Upper lobe of left lung (tissue), 6 donors: Measurements from ENCODE around the gene PTCD2. TPM values are rescaled to one million over a fixed set of nuclear protein-coding genes. Genes with fewer than 3 reads are reported as not detected.
"Not testable (repeated sequence)": the region's sequence is repeated elsewhere in the genome, so short reads cannot be mapped to it uniquely, and the experiment has no call there.

ENCODE experiments used
- ATAC-seq, 2 donors: fragments of 200-7000 bp; cut with Tn5 transposase; one replicate each; pipeline ENCODE4 v1.9.1; 2022; ENCODE audit warnings: mild to moderate bottlenecking in 2 of 2, moderate library complexity in 2 of 2; ENCODE audit not compliant: low FRiP score in 2 of 2
- DNase-seq, 2 donors: peaks; one replicate each; pipeline ENCODE4 v3.0.0-alpha.2; 2019 to 2020
- H3K27ac ChIP-seq, 4 donors: fragments of 200-600 bp; sonication (generic); one replicate each; pipeline ENCODE4 v1.5.1; 2016 to 2019
- H3K27me3 ChIP-seq, 4 donors: fragments of 200-600 bp; sonication (generic); one replicate each; pipeline ENCODE4 v1.5.1; 2017 to 2019
- H3K36me3 ChIP-seq, 4 donors: fragments of 200-600 bp; sonication (generic); one replicate each; pipeline ENCODE4 v1.5.1; 2016 to 2019
- H3K4me1 ChIP-seq, 4 donors: fragments of 200-600 bp; sonication (generic); one replicate each; pipeline ENCODE4 v1.5.1; 2018 to 2019
- H3K4me3 ChIP-seq, 4 donors: fragments of 200-600 bp; sonication (generic); one replicate each; pipeline ENCODE4 v1.5.1; 2017 to 2019; ENCODE audit warnings: mild to moderate bottlenecking in 2 of 4, moderate library complexity in 1 of 4
- H3K9me3 ChIP-seq, 4 donors: fragments of 200-600 bp; sonication (generic); one replicate each; pipeline ENCODE4 v1.5.1; 2018 to 2019
- EP300 ChIP-seq, 4 donors: sonication (generic); formaldehyde crosslinking; IDR thresholded peaks; one replicate each; pipeline ENCODE4 v1.5.1; 2017; ENCODE audit warnings: antibody characterized with exemption in 4 of 4, control low read depth in 2 of 4
- POLR2A ChIP-seq, 4 donors: fragments of 450-650 bp; IDR thresholded peaks; one replicate each; pipeline ENCODE4 v1.5.1; 2016 to 2017; ENCODE audit warnings: antibody characterized with exemption in 4 of 4, mild to moderate bottlenecking in 2 of 4
- POLR2AphosphoS5 ChIP-seq, 2 donors: sonication (generic); formaldehyde crosslinking; IDR thresholded peaks; one replicate each; pipeline ENCODE4 v1.5.1; 2017; ENCODE audit warnings: antibody characterized with exemption in 2 of 2
- WGBS, 2 donors: methylation state at CpG; one replicate each; pipeline ENCODE4 v1.1.5; 2017 to 2018; 5-methylcytosine and 5-hydroxymethylcytosine counted together
- total RNA-seq, 6 donors: library from RNA; depleted of rRNA in 4 of 6; stranded (reverse); fragments of >200 nt in 4 of 6; gene quantifications; one replicate each; pipeline versions ENCODE4 v1.1.0 to v1.2.1, GENCODE V29; 2016 to 2021
- TF ChIP-seq, protein P1 (sequence below), 6 experiments: fragments of 450-650 bp in 4 of 6; fragments of 200-600 bp in 2 of 6; sonication (generic) in 2 of 6; IDR thresholded peaks; one replicate each; pipeline ENCODE4 v1.5.1; 2016 to 2019; ENCODE audit warnings: antibody characterized with exemption in 6 of 6
- donor health status: DM: no; HTN: no; CAD: no; lungs with moderate emphysema.
- donor health status: DM: no; HTN: yes; CAD: no; lungs with severe emphysema.

PTCD2 gene
- total RNA-seq, 6 donors from 2014 or later: 3.1 to 17.8 (median 5.9) TPM

DNA sequence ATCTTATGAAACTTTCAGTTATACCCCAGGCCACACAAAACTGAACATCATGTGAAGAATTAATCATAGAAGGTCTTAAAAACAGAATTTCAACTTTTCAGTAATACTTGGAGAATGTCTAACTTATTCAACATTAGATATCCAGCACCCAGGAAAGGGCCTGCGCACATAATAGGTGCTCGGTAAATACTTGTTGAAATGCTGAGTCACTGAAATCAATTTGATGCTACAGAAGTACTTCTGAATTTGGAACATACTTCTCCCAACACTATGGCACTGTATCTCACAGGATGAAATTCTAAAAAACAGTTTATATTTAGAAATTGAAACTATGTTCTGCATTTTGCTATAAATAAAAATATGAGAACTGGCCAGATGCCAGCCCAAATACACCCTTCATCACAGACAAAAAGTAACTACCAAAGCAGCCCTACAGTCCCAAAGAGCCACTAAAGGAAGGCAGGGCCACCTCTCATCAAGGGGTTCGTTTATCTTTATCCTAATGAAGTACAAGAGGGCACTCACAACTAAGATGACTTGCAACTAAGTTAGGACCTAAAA, 26.6 kb upstream of the PTCD2 start:
- Histone ChIP-seq H3K4me1 (peaks cover 0 to 5% (median 0%) of the 10 kb centered on the region in 4 donors), H3K4me3 (no peak overlapping the region), H3K27ac (no peak overlapping the region), H3K9me3 (no peaks in the 10 kb centered on the region), H3K36me3 (peaks cover 0 to 22% (median 3%) of the 10 kb centered on the region in 4 donors), H3K27me3 (no peaks in the 10 kb centered on the region)
- ATAC-seq (no peak), DNase-seq (no peak)
- TF ChIP-seq, protein P1, sequence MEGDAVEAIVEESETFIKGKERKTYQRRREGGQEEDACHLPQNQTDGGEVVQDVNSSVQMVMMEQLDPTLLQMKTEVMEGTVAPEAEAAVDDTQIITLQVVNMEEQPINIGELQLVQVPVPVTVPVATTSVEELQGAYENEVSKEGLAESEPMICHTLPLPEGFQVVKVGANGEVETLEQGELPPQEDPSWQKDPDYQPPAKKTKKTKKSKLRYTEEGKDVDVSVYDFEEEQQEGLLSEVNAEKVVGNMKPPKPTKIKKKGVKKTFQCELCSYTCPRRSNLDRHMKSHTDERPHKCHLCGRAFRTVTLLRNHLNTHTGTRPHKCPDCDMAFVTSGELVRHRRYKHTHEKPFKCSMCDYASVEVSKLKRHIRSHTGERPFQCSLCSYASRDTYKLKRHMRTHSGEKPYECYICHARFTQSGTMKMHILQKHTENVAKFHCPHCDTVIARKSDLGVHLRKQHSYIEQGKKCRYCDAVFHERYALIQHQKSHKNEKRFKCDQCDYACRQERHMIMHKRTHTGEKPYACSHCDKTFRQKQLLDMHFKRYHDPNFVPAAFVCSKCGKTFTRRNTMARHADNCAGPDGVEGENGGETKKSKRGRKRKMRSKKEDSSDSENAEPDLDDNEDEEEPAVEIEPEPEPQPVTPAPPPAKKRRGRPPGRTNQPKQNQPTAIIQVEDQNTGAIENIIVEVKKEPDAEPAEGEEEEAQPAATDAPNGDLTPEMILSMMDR (IDR thresholded peaks at IDR 0.05): no peak
- TF ChIP-seq POLR2A (IDR thresholded peaks at IDR 0.05) (no peak), EP300 (IDR thresholded peaks at IDR 0.05) (no peak), POLR2AphosphoS5 (IDR thresholded peaks at IDR 0.05) (no peak)
- 75 to 79% methylated on average over 3 of the region's 3 CpGs for WGBS, 2 donors

DNA sequence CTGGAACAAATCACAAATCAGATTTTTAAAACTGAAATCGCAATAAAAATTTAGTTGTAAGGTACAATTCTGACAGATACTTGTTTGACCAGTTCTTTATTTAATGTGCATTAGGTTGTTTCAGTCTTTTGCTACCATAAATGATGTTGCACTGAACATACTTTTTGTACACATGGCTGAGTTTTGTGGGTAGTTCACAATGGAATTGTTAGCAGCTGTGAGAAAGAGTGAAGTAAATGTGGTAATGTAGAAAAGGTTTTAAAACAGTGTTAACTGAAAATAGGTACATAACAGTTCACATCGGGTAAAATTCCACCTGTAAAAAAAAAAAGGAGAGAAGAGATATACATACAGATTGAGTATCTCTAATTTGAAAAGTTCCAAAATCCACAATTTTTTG, 25.7 kb upstream of the PTCD2 start:
- no peaks in the 10 kb centered on the region for H3K9me3 ChIP-seq
- WGBS, 2 donors: 91 to 92% methylated on average over 2 of the region's 2 CpGs
- DNase-seq (no peak), ATAC-seq (no peak)
- TF ChIP-seq POLR2AphosphoS5 (IDR thresholded peaks at IDR 0.05) (no peak), EP300 (IDR thresholded peaks at IDR 0.05) (no peak), POLR2A (IDR thresholded peaks at IDR 0.05) (no peak)
- TF ChIP-seq, protein P1 (IDR thresholded peaks at IDR 0.05): no peak
- peaks cover 0 to 20% (median 3%) of the 10 kb centered on the region in 4 donors for H3K36me3 ChIP-seq
- H3K4me3 ChIP-seq: no peak overlapping the region
- H3K4me1 ChIP-seq: peaks cover 0 to 5% (median 0%) of the 10 kb centered on the region in 4 donors
- H3K27me3 ChIP-seq: no peaks in the 10 kb centered on the region
- H3K27ac ChIP-seq: no peak overlapping the region

DNA sequence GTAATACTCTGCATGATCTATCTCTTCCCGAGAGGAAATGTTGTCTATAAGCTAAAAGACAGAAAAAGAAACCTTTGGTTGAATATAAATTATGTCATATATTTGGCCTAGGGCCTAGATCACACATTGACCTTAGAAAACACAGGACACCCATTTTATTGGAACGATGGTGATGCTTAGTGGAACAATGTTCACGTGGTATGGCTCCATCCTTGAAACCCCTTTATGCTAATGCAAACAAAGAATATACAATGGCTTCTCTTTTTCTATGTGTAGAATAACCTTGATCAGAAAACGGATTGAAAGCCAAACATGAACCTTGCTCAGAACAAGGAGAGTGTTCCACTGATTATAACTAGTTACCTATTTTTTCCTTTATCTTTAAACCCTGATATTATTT, 24.6 kb upstream of the PTCD2 start:
- Histone ChIP-seq H3K4me3 (no peak overlapping the region), H3K27me3 (no peaks in the 10 kb centered on the region)
- DNase-seq: no peak

DNA sequence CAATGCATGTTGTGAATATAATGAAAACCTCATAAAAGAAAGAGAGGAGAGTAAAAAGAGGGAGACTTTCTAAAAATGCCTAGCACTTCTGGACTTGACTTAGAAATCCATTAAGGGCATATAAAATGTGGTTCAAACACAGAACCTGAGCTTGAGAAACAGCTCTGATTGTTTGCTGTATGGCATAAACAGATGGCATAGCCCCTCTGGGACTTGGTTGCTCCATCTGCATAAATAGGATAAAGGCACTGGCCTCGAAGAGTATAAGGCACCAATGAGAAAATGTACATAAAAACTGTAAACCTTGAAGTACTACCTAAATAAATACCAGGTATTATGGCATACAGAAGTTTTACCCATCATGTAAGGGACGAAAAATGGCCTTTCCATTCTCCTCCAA, 23.9 kb upstream of the PTCD2 start:
- no peak overlapping the region for H3K27ac ChIP-seq
- peaks cover 0 to 10% (median 3%) of the 10 kb centered on the region in 4 donors for H3K36me3 ChIP-seq
- 93 to 94% methylated on average over 2 of the region's 2 CpGs for WGBS, 2 donors
- ATAC-seq: no peak
- no peak overlapping the region for H3K4me3 ChIP-seq
- DNase-seq: no peak
- no peak for TF ChIP-seq POLR2A (IDR thresholded peaks at IDR 0.05)
- TF ChIP-seq POLR2AphosphoS5 (IDR thresholded peaks at IDR 0.05): no peak
- no peak for TF ChIP-seq EP300 (IDR thresholded peaks at IDR 0.05)
- TF ChIP-seq, protein P1 (IDR thresholded peaks at IDR 0.05): no peak
- H3K27me3 ChIP-seq: no peaks in the 10 kb centered on the region
- H3K4me1 ChIP-seq: peaks cover 0 to 5% (median 0%) of the 10 kb centered on the region in 4 donors
- no peaks in the 10 kb centered on the region for H3K9me3 ChIP-seq

More for the DNA sequence above, 24.6 kb upstream of the PTCD2 start:
- peaks cover 0 to 13% (median 3%) of the 10 kb centered on the region in 4 donors for H3K36me3 ChIP-seq
- TF ChIP-seq POLR2AphosphoS5 (IDR thresholded peaks at IDR 0.05) (no peak), POLR2A (IDR thresholded peaks at IDR 0.05) (no peak), EP300 (IDR thresholded peaks at IDR 0.05) (no peak)
- TF ChIP-seq, protein P1 (IDR thresholded peaks at IDR 0.05): no peak
- ATAC-seq: no peak
- no peaks in the 10 kb centered on the region for H3K9me3 ChIP-seq
- 87% methylated on average over 4 of the region's 4 CpGs for WGBS, 2 donors
- H3K27ac ChIP-seq: no peak overlapping the region
- H3K4me1 ChIP-seq: peaks cover 0 to 5% (median 0%) of the 10 kb centered on the region in 4 donors

DNA sequence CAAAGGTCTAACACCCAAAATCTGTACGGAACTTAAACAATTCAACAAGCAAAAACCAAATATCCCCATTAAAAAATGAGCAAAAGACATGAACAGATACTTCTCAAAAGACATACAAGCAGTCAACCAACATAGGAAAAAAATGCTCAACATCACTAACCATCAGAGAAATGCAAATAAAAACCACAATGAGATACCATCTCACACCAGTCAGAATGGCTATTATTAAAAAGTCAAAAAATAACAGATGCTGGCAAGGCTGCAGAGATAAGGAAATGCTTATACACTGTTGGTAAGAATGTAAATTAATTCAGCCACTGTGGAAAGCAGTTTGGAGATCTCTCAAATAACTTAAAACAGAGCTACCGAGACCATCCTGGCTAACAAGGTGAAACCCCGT, 22.0 kb upstream of the PTCD2 start:
- 97 to 99% methylated on average over 3 of the region's 3 CpGs for WGBS, 2 donors
- H3K27me3 ChIP-seq, H3K4me3 ChIP-seq, H3K4me1 ChIP-seq, DNase-seq, H3K27ac ChIP-seq, ATAC-seq, H3K9me3 ChIP-seq: not testable (repeated sequence)
- peaks cover 0 to 15% (median 3%) of the 10 kb centered on the region in 4 donors for H3K36me3 ChIP-seq
